ENCODE data around the gene SYT4. TPM values are rescaled to one million over a fixed set of nuclear protein-coding genes. Genes with fewer than 3 reads are reported as not detected.
A peak's percentile ranks its signal among the peaks of the same experiment; 100 is the strongest.
"Not testable (repeated sequence)": the region's sequence is repeated elsewhere in the genome, so short reads cannot be mapped to it uniquely, and the experiment has no call there.

Gene SYT4
- 100 to 1,000 TPM in 4 of 8 experiments, 10 to 100 TPM in 1, under 1 TPM in 1, not detected in 2; 0.28 to 347 (median 137) TPM for total RNA-seq

GRCh38 chr18:43277164-43277600 is at the start of gene SYT4:
TSS of gene SYT4 (minus strand) at chr18:43277490. CDS start at chr18:43277281, 209 bp downstream.
- WGBS, 10 experiments, result 0 to 3% (median 0%) methylated on average over 1 to 11 of the region's 20 CpGs; no CpG with 5 or more reads in 3 of the 10 experiments
- H3K4me1 ChIP-seq (replicated peaks in 1 of 2), result peaks cover 13 to 33% of the 10 kb centered on the region in 2 donors
- peak within 1 kb of the TSS; percentile 36 to 55 (median 40) for H3K4me3 ChIP-seq
- H3K27ac ChIP-seq, result peak within 1 kb of the TSS; percentile 74 to 78
- in situ Hi-C loops (cut with MboI; ENCODE audit: low pct_unique_long_range_greater_than_20kb in 2 of 9, low sequenced_read_pairs in 9 of 9, unreplicated experiment in 9 of 9), result loop anchor here in 1 of 9 experiments (10.0 kb wide), 1 partner anchor 982 kb away; no protein-coding TSS in a partner anchor
- ATAC-seq (replicated peaks in 6 of 8), result peak; percentile 56 to 91 (median 82)

- ATAC-seq (replicated peaks in 6 of 8), result peak in 5 of 8 experiments; percentile 45 to 73 (median 65)
These were observed 44.8 kb upstream of the SYT4 start for GRCh38 chr18:43322132-43322531.

GRCh38 chr18:43314941-43315340 is 37.7 kb upstream of the SYT4 start:
- Histone ChIP-seq H3K4me3 (no peak overlapping the region), H3K4me1 (replicated peaks in 1 of 2) (peaks cover 0 to 12% of the 10 kb centered on the region in 2 donors), H3K27ac (no peak overlapping the region)
- in situ Hi-C loops (cut with MboI; ENCODE audit: low pct_unique_long_range_greater_than_20kb in 2 of 9, low sequenced_read_pairs in 9 of 9, unreplicated experiment in 9 of 9), result no loop called here
- 17 to 100% (median 65%) methylated on average over 1 to 3 of the region's 3 CpGs; no CpG with 5 or more reads in 2 of the 10 experiments for WGBS, 10 experiments
- ATAC-seq (replicated peaks in 6 of 8), result no peak

More at GRCh38 chr18:43322132-43322531, 44.8 kb upstream of the SYT4 start:
- in situ Hi-C loops (cut with MboI; ENCODE audit: low pct_unique_long_range_greater_than_20kb in 2 of 9, low sequenced_read_pairs in 9 of 9, unreplicated experiment in 9 of 9), result no loop called here
- WGBS, 10 experiments, result 0 to 100% (median 86%) methylated on average over 1 of the region's 1 CpG; no CpG with 5 or more reads in 5 of the 10 experiments
- no peak overlapping the region for H3K27ac ChIP-seq
- H3K4me3 ChIP-seq, result no peak overlapping the region
- H3K4me1 ChIP-seq (replicated peaks in 1 of 2), result peaks cover 0 to 7% of the 10 kb centered on the region in 2 donors

- ATAC-seq (replicated peaks in 6 of 8), result no peak
- 33 to 100% (median 83%) methylated on average over 1 of the region's 1 CpG; no CpG with 5 or more reads in 1 of the 10 experiments for WGBS, 10 experiments
- no peak overlapping the region for H3K4me3 ChIP-seq
- no peak overlapping the region for H3K27ac ChIP-seq
- H3K4me1 ChIP-seq (replicated peaks in 1 of 2), result peaks cover 0 to 20% of the 10 kb centered on the region in 2 donors
- in situ Hi-C loops (cut with MboI; ENCODE audit: low pct_unique_long_range_greater_than_20kb in 2 of 9, low sequenced_read_pairs in 9 of 9, unreplicated experiment in 9 of 9), result no loop called here
These were observed 35.6 kb upstream of the SYT4 start for GRCh38 chr18:43312891-43313290.

GRCh38 chr18:43310239-43310638 is 32.9 kb upstream of the SYT4 start:
- peak in 5 of 8 experiments; percentile 76 to 96 (median 94) for ATAC-seq (replicated peaks in 6 of 8)

GRCh38 chr18:43303376-43303775 is 26.1 kb upstream of the SYT4 start:
- peak in 5 of 8 experiments; percentile 29 to 89 (median 69) for ATAC-seq (replicated peaks in 6 of 8)
- Histone ChIP-seq H3K4me3 (no peak overlapping the region), H3K27ac (no peak overlapping the region), H3K4me1 (replicated peaks in 1 of 2) (peaks cover 5 to 13% of the 10 kb centered on the region in 2 donors)
- in situ Hi-C loops (cut with MboI; ENCODE audit: low pct_unique_long_range_greater_than_20kb in 2 of 9, low sequenced_read_pairs in 9 of 9, unreplicated experiment in 9 of 9), result no loop called here
- WGBS, 10 experiments, result 0 to 65% (median 55%) methylated on average over 1 to 2 of the region's 2 CpGs; no CpG with 5 or more reads in 2 of the 10 experiments

More at GRCh38 chr18:43310239-43310638, 32.9 kb upstream of the SYT4 start:
- H3K27ac ChIP-seq, result no peak overlapping the region
- H3K4me3 ChIP-seq, result no peak overlapping the region
- WGBS, 10 experiments, result 0 to 45% (median 15%) methylated on average over 1 of the region's 1 CpG; no CpG with 5 or more reads in 4 of the 10 experiments
- peaks cover 0 to 20% of the 10 kb centered on the region in 2 donors for H3K4me1 ChIP-seq (replicated peaks in 1 of 2)
- in situ Hi-C loops (cut with MboI; ENCODE audit: low pct_unique_long_range_greater_than_20kb in 2 of 9, low sequenced_read_pairs in 9 of 9, unreplicated experiment in 9 of 9), result no loop called here

GRCh38 chr18:43286187-43286586 is 8.9 kb upstream of the SYT4 start:
- H3K27ac ChIP-seq; H3K4me3 ChIP-seq; in situ Hi-C loops (cut with MboI; ENCODE audit: low pct_unique_long_range_greater_than_20kb in 2 of 9, low sequenced_read_pairs in 9 of 9, unreplicated experiment in 9 of 9); ATAC-seq (replicated peaks in 6 of 8); H3K4me1 ChIP-seq (replicated peaks in 1 of 2): not testable (repeated sequence)
- WGBS, 10 experiments, result 75% methylated on average over 8 of the region's 11 CpGs; no CpG with 5 or more reads in 9 of the 10 experiments

GRCh38 chr18:43283299-43283698 is 6.0 kb upstream of the SYT4 start:
- H3K4me1 ChIP-seq (replicated peaks in 1 of 2), result peaks cover 8 to 10% of the 10 kb centered on the region in 2 donors
- H3K27ac ChIP-seq, result no peak overlapping the region
- WGBS, 10 experiments, result 20 to 98% (median 87%) methylated on average over 1 to 13 of the region's 16 CpGs
- ATAC-seq (replicated peaks in 6 of 8), result no peak
- in situ Hi-C loops (cut with MboI; ENCODE audit: low pct_unique_long_range_greater_than_20kb in 2 of 9, low sequenced_read_pairs in 9 of 9, unreplicated experiment in 9 of 9), result no loop called here
- H3K4me3 ChIP-seq, result no peak overlapping the region

GRCh38 chr18:43279015-43279744 is 1.9 kb upstream of the SYT4 start:
- 0 to 7% (median 2%) methylated on average over 2 to 6 of the region's 6 CpGs for WGBS, 10 experiments
- in situ Hi-C loops (cut with MboI; ENCODE audit: low pct_unique_long_range_greater_than_20kb in 2 of 9, low sequenced_read_pairs in 9 of 9, unreplicated experiment in 9 of 9), result loop anchor here in 1 of 9 experiments (10.0 kb wide), 1 partner anchor 984 kb away; no protein-coding TSS in a partner anchor
- ATAC-seq (replicated peaks in 6 of 8), result peak; percentile 38 to 83 (median 77)

GRCh38 chr18:43278355-43278754 is 1.1 kb upstream of the SYT4 start:
- in situ Hi-C loops (cut with MboI; ENCODE audit: low pct_unique_long_range_greater_than_20kb in 2 of 9, low sequenced_read_pairs in 9 of 9, unreplicated experiment in 9 of 9), result loop anchor here in 1 of 9 experiments (10.0 kb wide), 1 partner anchor 984 kb away; no protein-coding TSS in a partner anchor
- Histone ChIP-seq H3K27ac (peak overlapping the region in 1 of 2 donors; percentile 30), H3K4me1 (replicated peaks in 1 of 2) (peaks cover 13 to 27% of the 10 kb centered on the region in 2 donors), H3K4me3 (peak overlapping the region in 2 of 5 donors; percentile 39 to 46)
- peak in 5 of 8 experiments; percentile 14 to 34 (median 24) for ATAC-seq (replicated peaks in 6 of 8)

More at GRCh38 chr18:43279015-43279744, 1.9 kb upstream of the SYT4 start:
- H3K27ac ChIP-seq, result no peak overlapping the region
- peak overlapping the region in 3 of 5 donors; percentile 11 to 39 (median 15) for H3K4me3 ChIP-seq
- H3K4me1 ChIP-seq (replicated peaks in 1 of 2), result peaks cover 13 to 20% of the 10 kb centered on the region in 2 donors

GRCh38 chr18:43276491-43276890 is 799 bp downstream of the SYT4 start:
- 7 to 100% (median 66%) methylated on average over 1 to 3 of the region's 3 CpGs for WGBS, 10 experiments
- in situ Hi-C loops (cut with MboI; ENCODE audit: low pct_unique_long_range_greater_than_20kb in 2 of 9, low sequenced_read_pairs in 9 of 9, unreplicated experiment in 9 of 9), result loop anchor here in 1 of 9 experiments (10.0 kb wide), 1 partner anchor 982 kb away; no protein-coding TSS in a partner anchor
- no peak for ATAC-seq (replicated peaks in 6 of 8)
- Histone ChIP-seq H3K4me1 (replicated peaks in 1 of 2) (peaks cover 13 to 34% of the 10 kb centered on the region in 2 donors), H3K4me3 (peak overlapping the region; percentile 36 to 55 (median 40)), H3K27ac (peak overlapping the region in 1 of 2 donors; percentile 74)

- ATAC-seq (replicated peaks in 6 of 8), result no peak
- peak overlapping the region; percentile 36 to 55 (median 40) for H3K4me3 ChIP-seq
- no peak overlapping the region for H3K27ac ChIP-seq
- in situ Hi-C loops (cut with MboI; ENCODE audit: low pct_unique_long_range_greater_than_20kb in 2 of 9, low sequenced_read_pairs in 9 of 9, unreplicated experiment in 9 of 9), result loop anchor here in 1 of 9 experiments (10.0 kb wide), 1 partner anchor 981 kb away; no protein-coding TSS in a partner anchor
- peaks cover 12 to 35% of the 10 kb centered on the region in 2 donors for H3K4me1 ChIP-seq (replicated peaks in 1 of 2)
- WGBS, 10 experiments, result 0 to 100% (median 45%) methylated on average over 1 of the region's 1 CpG; no CpG with 5 or more reads in 1 of the 10 experiments
These were observed 1.7 kb downstream of the SYT4 start for GRCh38 chr18:43275546-43275945.

- WGBS, 10 experiments, result 0 to 83% (median 29%) methylated on average over 1 of the region's 1 CpG; no CpG with 5 or more reads in 4 of the 10 experiments
- H3K4me1 ChIP-seq (replicated peaks in 1 of 2), result peaks cover 9 to 35% of the 10 kb centered on the region in 2 donors
- no peak for ATAC-seq (replicated peaks in 6 of 8)
- in situ Hi-C loops (cut with MboI; ENCODE audit: low pct_unique_long_range_greater_than_20kb in 2 of 9, low sequenced_read_pairs in 9 of 9, unreplicated experiment in 9 of 9), result loop anchor here in 3 of 9 experiments (10.0 to 25.0 kb wide), 4 partner anchors 687 to 987 kb away; no protein-coding TSS in a partner anchor
- H3K4me3 ChIP-seq, result peak overlapping the region; percentile 6 to 55 (median 40)
- no peak overlapping the region for H3K27ac ChIP-seq
These were observed 2.8 kb downstream of the SYT4 start for GRCh38 chr18:43274526-43274925.

Data from motor neuron (in vitro differentiated cells).